Suprapubic skin (tissue), 4 donors: ENCODE results near the gene FBXO46. TPM values are rescaled to one million over a fixed set of nuclear protein-coding genes. Genes with fewer than 3 reads are reported as not detected.

Experiments
- DNase-seq, 2 donors: peaks; one replicate each; pipeline ENCODE4 v3.0.0-alpha.2; 2019; ENCODE audit warnings: low spot score in 2 of 2
- H3K27ac ChIP-seq: fragments of 200-600 bp; sonication (generic); one replicate; pipeline ENCODE4 v1.5.1; 2019
- H3K27me3 ChIP-seq: fragments of 200-600 bp; sonication (generic); one replicate; pipeline ENCODE4 v1.5.1; 2019
- H3K36me3 ChIP-seq: fragments of 200-600 bp; sonication (generic); one replicate; pipeline ENCODE4 v1.5.1; 2019
- H3K4me1 ChIP-seq: fragments of 200-600 bp; sonication (generic); one replicate; pipeline ENCODE4 v1.5.1; 2019
- H3K4me3 ChIP-seq: fragments of 200-600 bp; sonication (generic); one replicate; pipeline ENCODE4 v1.5.1; 2019; ENCODE audit warnings: mild to moderate bottlenecking
- H3K9me3 ChIP-seq: fragments of 200-600 bp; sonication (generic); one replicate; pipeline ENCODE4 v1.5.1; 2019
- CTCF ChIP-seq, 2 donors: fragments of 200-600 bp in 1 of 2; fragments of 450-650 bp in 1 of 2; sonication (generic) in 1 of 2; IDR thresholded peaks; one replicate each; pipeline ENCODE4 v1.5.1; 2016 to 2019; ENCODE audit warnings: antibody characterized with exemption in 2 of 2, mild to moderate bottlenecking in 1 of 2, moderate library complexity in 1 of 2
- EP300 ChIP-seq: sonication (generic); formaldehyde crosslinking; IDR thresholded peaks from one replicate; pipeline ENCODE4 v1.6.1; 2017; ENCODE audit warnings: antibody characterized with exemption
- POLR2A ChIP-seq, 2 donors: fragments of 450-650 bp; IDR thresholded peaks; one replicate each; pipeline ENCODE4 v1.6.1; 2017; ENCODE audit warnings: antibody characterized with exemption in 2 of 2, mild to moderate bottlenecking in 2 of 2, moderate library complexity in 2 of 2
- POLR2AphosphoS5 ChIP-seq, 3 donors: sonication (generic); formaldehyde crosslinking; IDR thresholded peaks; one replicate each; pipeline ENCODE4 v1.6.1; 2017; ENCODE audit warnings: antibody characterized with exemption in 3 of 3
- WGBS: methylation state at CpG from one replicate; pipeline ENCODE4 v1.1.5; 2018; 5-methylcytosine and 5-hydroxymethylcytosine counted together
- total RNA-seq, 4 donors: library from RNA; depleted of rRNA; stranded (reverse); fragments of >200 nt; gene quantifications; one replicate each; pipeline ENCODE4 v1.1.0, GENCODE V29; 2016

The FBXO46 gene
- total RNA-seq, 4 donors from 2014 or later, result 13.5 to 24.1 (median 15.7) TPM

GRCh38 chr19:45767881-45768654 is 37.4 kb upstream of the FBXO46 start:
- no peaks in the 10 kb centered on the region for H3K9me3 ChIP-seq
- TF ChIP-seq EP300, result no peak
- TF ChIP-seq POLR2AphosphoS5 (IDR thresholded peaks at IDR 0.05), result no peak
- no peak for TF ChIP-seq POLR2A (IDR thresholded peaks at IDR 0.05)
- TF ChIP-seq CTCF (IDR thresholded peaks at IDR 0.05), result no peak
- H3K27ac ChIP-seq, result peak overlapping the region; percentile 89
- no CpG with 5 or more reads among the region's 102 CpGs for WGBS
- DNase-seq, result peak; percentile 84 to 88
- no peaks in the 10 kb centered on the region for H3K27me3 ChIP-seq
- no peaks in the 10 kb centered on the region for H3K36me3 ChIP-seq
- H3K4me1 ChIP-seq, result peaks cover 47% of the 10 kb centered on the region
- peak overlapping the region; percentile 86 for H3K4me3 ChIP-seq

- peak overlapping the region; percentile 86 for H3K4me3 ChIP-seq
- DNase-seq, result peak; percentile 83 to 93
- peaks cover 47% of the 10 kb centered on the region for H3K4me1 ChIP-seq
- no peaks in the 10 kb centered on the region for H3K27me3 ChIP-seq
- 14% methylated on average over 27 of the region's 31 CpGs for WGBS
- no peaks in the 10 kb centered on the region for H3K9me3 ChIP-seq
- peak overlapping the region; percentile 89 for H3K27ac ChIP-seq
- TF ChIP-seq POLR2A (IDR thresholded peaks at IDR 0.05), result no peak
- TF ChIP-seq CTCF (IDR thresholded peaks at IDR 0.05), result no peak
- no peak for TF ChIP-seq EP300
- TF ChIP-seq POLR2AphosphoS5 (IDR thresholded peaks at IDR 0.05), result no peak
- no peaks in the 10 kb centered on the region for H3K36me3 ChIP-seq
Measured at GRCh38 chr19:45767410-45767880, 36.7 kb upstream of the FBXO46 start.

- H3K4me1 ChIP-seq, result peaks cover 47% of the 10 kb centered on the region
- no peaks in the 10 kb centered on the region for H3K36me3 ChIP-seq
- DNase-seq, result no peak
- TF ChIP-seq POLR2A (IDR thresholded peaks at IDR 0.05) (no peak), EP300 (no peak), CTCF (IDR thresholded peaks at IDR 0.05) (no peak), POLR2AphosphoS5 (IDR thresholded peaks at IDR 0.05) (no peak)
- no peaks in the 10 kb centered on the region for H3K27me3 ChIP-seq
- H3K4me3 ChIP-seq, result peak overlapping the region; percentile 86
- H3K27ac ChIP-seq, result peak overlapping the region; percentile 89
- 30% methylated on average over 4 of the region's 24 CpGs for WGBS
- no peaks in the 10 kb centered on the region for H3K9me3 ChIP-seq
Measured at GRCh38 chr19:45766869-45767346, 36.2 kb upstream of the FBXO46 start.

- Histone ChIP-seq H3K27ac (peak overlapping the region; percentile 89), H3K9me3 (no peaks in the 10 kb centered on the region), H3K4me1 (peaks cover 46% of the 10 kb centered on the region), H3K4me3 (peak overlapping the region; percentile 86), H3K27me3 (no peaks in the 10 kb centered on the region), H3K36me3 (no peaks in the 10 kb centered on the region)
- DNase-seq, result no peak
- TF ChIP-seq EP300 (no peak), POLR2AphosphoS5 (IDR thresholded peaks at IDR 0.05) (no peak), CTCF (IDR thresholded peaks at IDR 0.05) (no peak), POLR2A (IDR thresholded peaks at IDR 0.05) (no peak)
- WGBS, result 71% methylated on average over 1 of the region's 17 CpGs
Measured at GRCh38 chr19:45766296-45766868, 35.7 kb upstream of the FBXO46 start.

GRCh38 chr19:45765702-45766295 is 35.1 kb upstream of the FBXO46 start:
- Histone ChIP-seq H3K27me3 (no peaks in the 10 kb centered on the region), H3K4me1 (peaks cover 40% of the 10 kb centered on the region), H3K27ac (no peak overlapping the region), H3K36me3 (no peaks in the 10 kb centered on the region), H3K9me3 (no peaks in the 10 kb centered on the region), H3K4me3 (no peak overlapping the region)
- 66% methylated on average over 21 of the region's 23 CpGs for WGBS
- TF ChIP-seq POLR2AphosphoS5 (IDR thresholded peaks at IDR 0.05) (no peak), CTCF (IDR thresholded peaks at IDR 0.05) (no peak), POLR2A (IDR thresholded peaks at IDR 0.05) (no peak), EP300 (no peak)
- DNase-seq, result no peak
